OCI-LY1 (cell line): ENCODE data around the gene GNPTG.

Experiments
- H2AFZ ChIP-seq: fragments of 200-600 bp; sonication (generic), shearing (Covaris generic); 2 replicates; pipeline ENCODE4 v1.6.0; 2014; ENCODE audit warnings: antibody characterized with exemption, mild to moderate bottlenecking, low read length
- H3F3A ChIP-seq: fragments of 200-600 bp; sonication (generic), shearing (Covaris generic); 2 replicates; pipeline ENCODE4 v1.6.0; 2014; ENCODE audit warnings: mild to moderate bottlenecking, antibody characterized with exemption, low read length, moderate library complexity; ENCODE audit not compliant: insufficient read depth
- H3K27ac ChIP-seq: fragments of 200-600 bp; sonication (generic); 2 replicates; pipeline ENCODE4 v1.5.1; 2014; ENCODE audit warnings: low read length, mixed run types, mild to moderate bottlenecking, low read depth; ENCODE audit not compliant: poor library complexity, severe bottlenecking
- H3K27me3 ChIP-seq: fragments of 200-600 bp; sonication (generic); 2 replicates; pipeline ENCODE4 v1.6.0; 2014; ENCODE audit warnings: antibody characterized with exemption, mild to moderate bottlenecking, low read length, moderate library complexity; ENCODE audit not compliant: insufficient read depth
- H3K36me3 ChIP-seq: fragments of 200-600 bp; sonication (generic); 2 replicates; pipeline ENCODE4 v1.6.1; 2014; ENCODE audit warnings: mild to moderate bottlenecking, antibody characterized with exemption, low read length, moderate library complexity, mixed read lengths; ENCODE audit not compliant: insufficient read depth
- H3K4me1 ChIP-seq: fragments of 200-600 bp; sonication (generic); 2 replicates; pipeline ENCODE4 v1.5.1; 2014; ENCODE audit warnings: mild to moderate bottlenecking, low read length, moderate library complexity; ENCODE audit not compliant: insufficient read depth, severe bottlenecking
- H3K4me2 ChIP-seq: fragments of 200-600 bp; sonication (generic), shearing (Covaris generic); 2 replicates; pipeline ENCODE4 v1.6.1; 2014; ENCODE audit warnings: low read length
- H3K4me3 ChIP-seq: fragments of 200-600 bp; sonication (generic); 2 replicates; pipeline ENCODE4 v1.5.1; 2014; ENCODE audit warnings: low read length, low read depth, mild to moderate bottlenecking, mixed read lengths; ENCODE audit not compliant: poor library complexity, severe bottlenecking
- H3K79me2 ChIP-seq: fragments of 200-600 bp; shearing (Covaris generic); 2 replicates; pipeline ENCODE4 v1.6.1; 2016; ENCODE audit warnings: mixed run types, low read length, mixed read lengths; ENCODE audit not compliant: insufficient read depth
- H3K9ac ChIP-seq: fragments of 200-600 bp; sonication (generic), shearing (Covaris generic); 2 replicates; pipeline ENCODE4 v1.6.1; 2014; ENCODE audit warnings: mild to moderate bottlenecking, low read length, mixed read lengths
- H3K9me2 ChIP-seq: fragments of 200-600 bp; sonication (generic), shearing (Covaris generic); 2 replicates; pipeline ENCODE4 v1.6.1; 2014; ENCODE audit warnings: low read depth, mild to moderate bottlenecking, low read length, mixed read lengths
- H3K9me3 ChIP-seq: fragments of 200-600 bp; shearing (Covaris generic); 2 replicates; pipeline ENCODE4 v1.6.1; 2014; ENCODE audit warnings: low read length, mixed read lengths
- H4K20me1 ChIP-seq: fragments of 200-600 bp; sonication (generic), shearing (Covaris generic); 2 replicates; pipeline ENCODE4 v1.6.0; 2016; ENCODE audit warnings: mild to moderate bottlenecking, low read length; ENCODE audit not compliant: insufficient read depth
- CTCF ChIP-seq: fragments of 200-600 bp; sonication (generic), shearing (Covaris generic); IDR thresholded peaks from 2 replicates; pipeline ENCODE4 v1.5.1; 2017; ENCODE audit warnings: mild to moderate bottlenecking, antibody characterized with exemption, low read length, moderate library complexity, mixed read lengths
- EZH2 ChIP-seq: fragments of 200-600 bp; sonication (generic), shearing (Covaris generic); IDR thresholded peaks from 2 replicates; pipeline ENCODE4 v1.8.0; 2017; ENCODE audit warnings: borderline replicate concordance, mixed run types, mild to moderate bottlenecking, antibody characterized with exemption, low read length, moderate library complexity, mixed read lengths

GNPTG gene

GRCh38 chr16:1313721-1314369 is 37.9 kb upstream of the GNPTG start:
- Histone ChIP-seq H3K27me3 (no peaks in the 10 kb centered on the region), H3K79me2 (peaks cover 45% of the 10 kb centered on the region), H3K4me1 (peaks cover 17% of the 10 kb centered on the region), H3F3A (no peaks in the 10 kb centered on the region), H3K36me3 (peaks cover 77% of the 10 kb centered on the region), H3K4me3 (no peak overlapping the region), H3K4me2 (no peak overlapping the region), H3K9ac (no peak overlapping the region), H4K20me1 (no peaks in the 10 kb centered on the region), H3K9me2 (no peaks in the 10 kb centered on the region), H2AFZ (no peak overlapping the region), H3K27ac (no peak overlapping the region), H3K9me3 (no peaks in the 10 kb centered on the region)
- TF ChIP-seq EZH2 (no peak), CTCF (no peak)

- no peak overlapping the region for H3K9ac ChIP-seq
- H3K4me1 ChIP-seq, result peaks cover 17% of the 10 kb centered on the region
- peaks cover 45% of the 10 kb centered on the region for H3K79me2 ChIP-seq
- TF ChIP-seq EZH2 (no peak), CTCF (no peak)
- H3K9me3 ChIP-seq, result no peaks in the 10 kb centered on the region
- no peaks in the 10 kb centered on the region for H3K27me3 ChIP-seq
- H2AFZ ChIP-seq, result no peak overlapping the region
- H4K20me1 ChIP-seq, result no peaks in the 10 kb centered on the region
- H3K4me2 ChIP-seq, result no peak overlapping the region
- H3K27ac ChIP-seq, result no peak overlapping the region
- peaks cover 83% of the 10 kb centered on the region for H3K36me3 ChIP-seq
- no peaks in the 10 kb centered on the region for H3K9me2 ChIP-seq
- no peaks in the 10 kb centered on the region for H3F3A ChIP-seq
- no peak overlapping the region for H3K4me3 ChIP-seq
Measured at GRCh38 chr16:1314399-1315068, 37.2 kb upstream of the GNPTG start.

GRCh38 chr16:1315081-1316032 is 36.4 kb upstream of the GNPTG start:
- H3K27me3 ChIP-seq, result no peaks in the 10 kb centered on the region
- TF ChIP-seq CTCF, result no peak
- TF ChIP-seq EZH2, result no peak
- H3F3A ChIP-seq, result no peaks in the 10 kb centered on the region
- no peak overlapping the region for H3K4me3 ChIP-seq
- no peak overlapping the region for H2AFZ ChIP-seq
- H3K4me1 ChIP-seq, result peaks cover 17% of the 10 kb centered on the region
- H3K27ac ChIP-seq, result no peak overlapping the region
- no peak overlapping the region for H3K9ac ChIP-seq
- no peaks in the 10 kb centered on the region for H3K9me3 ChIP-seq
- no peaks in the 10 kb centered on the region for H4K20me1 ChIP-seq
- H3K36me3 ChIP-seq, result peaks cover 92% of the 10 kb centered on the region
- peaks cover 40% of the 10 kb centered on the region for H3K79me2 ChIP-seq
- no peaks in the 10 kb centered on the region for H3K9me2 ChIP-seq
- no peak overlapping the region for H3K4me2 ChIP-seq
